IgD-negative memory B cell (primary cell): ENCODE results near the gene SLCO1B3. TPM values are rescaled to one million over a fixed set of nuclear protein-coding genes. Genes with fewer than 3 reads are reported as not detected.

Source experiments
- H3K27ac Mint-ChIP-seq, 3 donors: one replicate each; pipeline ENCODE4 v1.8.0; 2020 to 2022; ENCODE audit warnings: mild to moderate bottlenecking in 3 of 3, mixed read lengths in 3 of 3, moderate library complexity in 1 of 3
- H3K27me3 Mint-ChIP-seq: one replicate; pipeline ENCODE4 v1.8.0; 2021; ENCODE audit warnings: mixed read lengths
- H3K36me3 Mint-ChIP-seq: one replicate; pipeline ENCODE4 v1.8.0; 2020; ENCODE audit warnings: mild to moderate bottlenecking, mixed read lengths
- H3K4me1 Mint-ChIP-seq, 3 donors: one replicate each; pipeline ENCODE4 v1.8.0; 2020 to 2022; ENCODE audit warnings: mixed read lengths in 3 of 3, mild to moderate bottlenecking in 1 of 3
- H3K4me3 Mint-ChIP-seq, 4 donors: one replicate each; pipeline ENCODE4 v1.8.0; 2020 to 2022; ENCODE audit warnings: mild to moderate bottlenecking in 4 of 4, mixed read lengths in 4 of 4, moderate library complexity in 3 of 4
- H3K9me3 Mint-ChIP-seq, 3 donors: one replicate each; pipeline ENCODE4 v1.8.0; 2020 to 2021; ENCODE audit warnings: mixed read lengths in 3 of 3, mild to moderate bottlenecking in 1 of 3
- polyA plus RNA-seq: library from polyadenylated mRNA; unstranded; fragments of 300-500 nt; fragmentation: Illumina TruSeq; gene quantifications from one replicate; pipeline ENCODE4 v1.2.3, GENCODE V29; 2021

Gene SLCO1B3
- polyA plus RNA-seq, 1 donor from 2014 or later, result not detected

DNA sequence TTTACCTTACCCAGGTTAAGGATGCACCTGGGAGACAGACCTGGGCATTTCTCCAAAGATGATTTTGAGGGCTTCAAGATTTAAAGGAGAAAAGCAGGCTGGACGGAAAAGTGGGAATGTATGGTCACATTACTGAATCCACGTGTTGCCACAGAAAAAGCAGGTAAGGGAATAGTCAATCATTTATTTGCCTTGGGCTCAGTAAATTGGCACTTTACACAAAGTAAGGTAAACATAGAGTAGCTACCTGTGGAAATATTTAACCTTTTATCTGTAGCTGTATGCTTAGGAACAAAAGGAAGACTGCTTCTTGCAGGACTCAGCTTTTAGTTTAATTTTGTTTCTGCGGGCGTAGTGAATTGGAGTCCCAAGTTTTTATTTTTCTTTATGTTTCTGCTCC, 153.3 kb downstream of the SLCO1B3 start:
- H3K27me3 Mint-ChIP-seq, result no peaks in the 10 kb centered on the region
- no peak overlapping the region for H3K4me3 Mint-ChIP-seq
- no peaks in the 10 kb centered on the region for H3K36me3 Mint-ChIP-seq
- H3K9me3 Mint-ChIP-seq, result peaks cover 3 to 9% (median 6%) of the 10 kb centered on the region in 3 donors
- no peak overlapping the region for H3K27ac Mint-ChIP-seq
- H3K4me1 Mint-ChIP-seq, result no peaks in the 10 kb centered on the region

Other genes starting within 250 kb of the SLCO1B3 start
- not detected for gene SLCO1C1, start 115.4 kb upstream of the SLCO1B3 start, polyA plus RNA-seq